Measurements from ENCODE around the gene SLC4A9. TPM values are rescaled to one million over a fixed set of nuclear protein-coding genes. Genes with fewer than 3 reads are reported as not detected.
A peak's percentile ranks its signal among the peaks of the same experiment; 100 is the strongest.

The SLC4A9 gene
- total RNA-seq, 2 experiments from 2014 or later = not detected

- H3K27ac Mint-ChIP-seq = peak overlapping the region; percentile 50
- POLR2A ChIA-PET = interaction anchor here (1.0 to 2.8 kb wide), 5 partner anchors 52 to 366 kb away, joined by 3 to 17 read pairs (median 5); partner anchors contain the start of gene EIF4EBP3
- Histone ChIP-seq H3K4me3 (ENCODE audit: low read length) (no peak overlapping the region), H3K4me1 (ENCODE audit: insufficient read depth, low read length) (peaks cover 56% of the 10 kb centered on the region), H3K9me3 (ENCODE audit: control insufficient read depth in 1 of 2, insufficient read depth in 1 of 2, low read length in 2 of 2) (no peaks in the 10 kb centered on the region), H3K27me3 (ENCODE audit: control insufficient read depth in 1 of 2, insufficient read depth in 2 of 2, low read length in 2 of 2) (peaks cover 0 to 4% of the 10 kb centered on the region in 2 experiments), H3K27ac (ENCODE audit: low read depth in 1 of 2, low read length in 2 of 2) (no peak overlapping the region), H3K36me3 (ENCODE audit: insufficient read depth, low read length) (no peaks in the 10 kb centered on the region)
- H3K9me3 Mint-ChIP-seq = no peaks in the 10 kb centered on the region
- TF ChIP-seq CTCF (IDR thresholded peaks at IDR 0.05) = no peak
- H3K36me3 Mint-ChIP-seq (ENCODE audit: low read depth) = no peaks in the 10 kb centered on the region
- ATAC-seq (ENCODE audit: poor library complexity) (no peak), DNase-seq (peak in 2 of 14 experiments; percentile 27)
- H3K4me1 Mint-ChIP-seq (ENCODE audit: low read depth) = peaks cover 59% of the 10 kb centered on the region
- peak overlapping the region; percentile 83 for H3K4me3 Mint-ChIP-seq
- intact Hi-C loops (cut with DNase I, micrococcal nuclease) = loop anchor here (5.0 kb wide), 2 partner anchors 43 to 173 kb away; partner anchors contain the start of gene PFDN1 (in 2 of the 2)
- CTCF ChIA-PET = interaction anchor here (1.0 to 12.3 kb wide), 5 partner anchors 15 to 101 kb away, joined by 3 to 118 read pairs (median 5); partner anchors contain the start of genes PFDN1 and SLC4A9
- H3K27me3 Mint-ChIP-seq = peaks cover 4% of the 10 kb centered on the region
These were observed 15.1 kb upstream of the SLC4A9 start for GRCh38 chr5:140344683-140345423.

GRCh38 chr5:140345919-140346347, 14.1 kb upstream of the SLC4A9 start:
- Mint-ChIP-seq H3K9me3 (no peaks in the 10 kb centered on the region), H3K4me1 (ENCODE audit: low read depth) (peaks cover 54% of the 10 kb centered on the region), H3K36me3 (ENCODE audit: low read depth) (no peaks in the 10 kb centered on the region), H3K4me3 (peak overlapping the region; percentile 83), H3K27ac (no peak overlapping the region), H3K27me3 (peaks cover 4% of the 10 kb centered on the region)
- H3K4me3 ChIP-seq (ENCODE audit: low read length) = peak overlapping the region; percentile 56
- ATAC-seq (ENCODE audit: poor library complexity) (no peak), DNase-seq (no peak)
- ChIA-PET CTCF (interaction anchor here (0.9 to 12.3 kb wide), 10 partner anchors 14 to 374 kb away, joined by 3 to 118 read pairs (median 4); partner anchors contain the start of genes PFDN1 and SLC4A9), POLR2A (interaction anchor here (0.6 to 2.8 kb wide), 8 partner anchors 9 to 738 kb away, joined by 3 to 17 read pairs (median 5); partner anchors contain the start of gene ANKHD1)
- no peak for TF ChIP-seq CTCF (IDR thresholded peaks at IDR 0.05)
- H3K27ac ChIP-seq (ENCODE audit: low read depth in 1 of 2, low read length in 2 of 2) = no peak overlapping the region
- H3K4me1 ChIP-seq (ENCODE audit: insufficient read depth, low read length) = peaks cover 55% of the 10 kb centered on the region
- H3K9me3 ChIP-seq (ENCODE audit: control insufficient read depth in 1 of 2, insufficient read depth in 1 of 2, low read length in 2 of 2) = no peaks in the 10 kb centered on the region
- peaks cover 0 to 4% of the 10 kb centered on the region in 2 experiments for H3K27me3 ChIP-seq (ENCODE audit: control insufficient read depth in 1 of 2, insufficient read depth in 2 of 2, low read length in 2 of 2)
- intact Hi-C loops (cut with DNase I, micrococcal nuclease) = loop anchor here (5.0 kb wide), 2 partner anchors 44 to 174 kb away; partner anchors contain the start of gene PFDN1 (in 2 of the 2)
- H3K36me3 ChIP-seq (ENCODE audit: insufficient read depth, low read length) = no peaks in the 10 kb centered on the region

- no peaks in the 10 kb centered on the region for H3K36me3 Mint-ChIP-seq (ENCODE audit: low read depth)
- TF ChIP-seq CTCF (IDR thresholded peaks at IDR 0.05) = peak; percentile 30
- peak within 1 kb of the TSS; percentile 1 for H3K27ac Mint-ChIP-seq
- H3K4me1 Mint-ChIP-seq (ENCODE audit: low read depth) = peaks cover 50% of the 10 kb centered on the region
- Histone ChIP-seq H3K27me3 (ENCODE audit: control insufficient read depth in 1 of 2, insufficient read depth in 2 of 2, low read length in 2 of 2) (peaks cover 0 to 4% of the 10 kb centered on the region in 2 experiments), H3K4me1 (ENCODE audit: insufficient read depth, low read length) (peaks cover 49% of the 10 kb centered on the region), H3K27ac (ENCODE audit: low read depth in 1 of 2, low read length in 2 of 2) (no peak within 1 kb of the TSS), H3K36me3 (ENCODE audit: insufficient read depth, low read length) (no peaks in the 10 kb centered on the region), H3K9me3 (ENCODE audit: control insufficient read depth in 1 of 2, insufficient read depth in 1 of 2, low read length in 2 of 2) (no peaks in the 10 kb centered on the region), H3K4me3 (ENCODE audit: low read length) (peak within 1 kb of the TSS; percentile 56)
- H3K4me3 Mint-ChIP-seq = peak within 1 kb of the TSS; percentile 83
- no peaks in the 10 kb centered on the region for H3K9me3 Mint-ChIP-seq
- intact Hi-C loops (cut with DNase I, micrococcal nuclease) = loop anchor here (5.0 kb wide), 2 partner anchors 44 to 174 kb away; partner anchors contain the start of gene PFDN1 (in 2 of the 2)
- ChIA-PET POLR2A (interaction anchor here (0.6 to 2.8 kb wide), 7 partner anchors 8 to 738 kb away, joined by 3 to 17 read pairs (median 5); partner anchors contain the start of gene ANKHD1), CTCF (interaction anchor here (0.9 to 12.3 kb wide), 9 partner anchors 13 to 374 kb away, joined by 3 to 118 read pairs (median 4); partner anchors contain the start of genes PFDN1 and SLC4A9)
- DNase-seq (peak in 13 of 14 experiments; percentile 11 to 72 (median 46)), ATAC-seq (ENCODE audit: poor library complexity) (peak; percentile 67)
- peaks cover 4% of the 10 kb centered on the region for H3K27me3 Mint-ChIP-seq
These were observed 13.4 kb upstream of the SLC4A9 start, which contains the start of gene HBEGF for GRCh38 chr5:140346348-140347221. HBEGF (minus strand) TSS chr5:140346603; CDS start chr5:140346328, 275 bp downstream.

All from CD4-positive, alpha-beta T cell (primary cell).